HEK293T (cell line): ENCODE results near the gene DOK6.

Experiments used
- ELF4 ChIP-seq: fragments of 450-650 bp; IDR thresholded peaks from 2 replicates; pipeline ENCODE4 v1.6.1; 2017; ENCODE audit warnings: antibody characterized with exemption
- FOXA1 ChIP-seq: fragments of 450-650 bp; IDR thresholded peaks from 2 replicates; pipeline ENCODE4 v1.6.1; 2016; ENCODE audit warnings: mild to moderate bottlenecking
- FOXM1 ChIP-seq: fragments of 450-650 bp; IDR thresholded peaks from 2 replicates; pipeline ENCODE4 v1.6.1; 2017; ENCODE audit warnings: mild to moderate bottlenecking, borderline replicate concordance
- SP1 ChIP-seq: fragments of 450-650 bp; IDR thresholded peaks from 2 replicates; pipeline ENCODE4 v1.6.1; 2017
- SUZ12 ChIP-seq: fragments of 450-650 bp; IDR thresholded peaks from 2 replicates; pipeline ENCODE4 v1.6.1; 2016; ENCODE audit warnings: mild to moderate bottlenecking
- TARDBP ChIP-seq: fragments of 450-650 bp; IDR thresholded peaks from 2 replicates; pipeline ENCODE4 v1.6.1; 2016
- ZNF384 ChIP-seq: fragments of 450-650 bp; IDR thresholded peaks from 2 replicates; pipeline ENCODE4 v1.6.1; 2016

GRCh38 chr18:69683176-69683575 is 282.5 kb downstream of the DOK6 start:
- no peak for TF ChIP-seq ZNF384
- TF ChIP-seq FOXM1, result no peak
- TF ChIP-seq SP1, result no peak
- no peak for TF ChIP-seq SUZ12
- no peak for TF ChIP-seq ELF4
- no peak for TF ChIP-seq FOXA1
- TF ChIP-seq TARDBP, result no peak
